ENCODE data around the gene SYN1. TPM values are rescaled to one million over a fixed set of nuclear protein-coding genes. Genes with fewer than 3 reads are reported as not detected.

Gene SYN1
- polyA plus RNA-seq, 1 of the 3 experiments (the other 2 are of a cell fraction), result 0.08 TPM

GRCh38 chrX:47556045-47556623 lies 63.5 kb downstream of the SYN1 start (continued):
- no peak for TF ChIP-seq RCOR1 (IDR thresholded peaks at IDR 0.05; ENCODE audit: low read length)
- TF ChIP-seq, protein P1, sequence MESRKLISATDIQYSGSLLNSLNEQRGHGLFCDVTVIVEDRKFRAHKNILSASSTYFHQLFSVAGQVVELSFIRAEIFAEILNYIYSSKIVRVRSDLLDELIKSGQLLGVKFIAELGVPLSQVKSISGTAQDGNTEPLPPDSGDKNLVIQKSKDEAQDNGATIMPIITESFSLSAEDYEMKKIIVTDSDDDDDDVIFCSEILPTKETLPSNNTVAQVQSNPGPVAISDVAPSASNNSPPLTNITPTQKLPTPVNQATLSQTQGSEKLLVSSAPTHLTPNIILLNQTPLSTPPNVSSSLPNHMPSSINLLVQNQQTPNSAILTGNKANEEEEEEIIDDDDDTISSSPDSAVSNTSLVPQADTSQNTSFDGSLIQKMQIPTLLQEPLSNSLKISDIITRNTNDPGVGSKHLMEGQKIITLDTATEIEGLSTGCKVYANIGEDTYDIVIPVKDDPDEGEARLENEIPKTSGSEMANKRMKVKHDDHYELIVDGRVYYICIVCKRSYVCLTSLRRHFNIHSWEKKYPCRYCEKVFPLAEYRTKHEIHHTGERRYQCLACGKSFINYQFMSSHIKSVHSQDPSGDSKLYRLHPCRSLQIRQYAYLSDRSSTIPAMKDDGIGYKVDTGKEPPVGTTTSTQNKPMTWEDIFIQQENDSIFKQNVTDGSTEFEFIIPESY (IDR thresholded peaks at IDR 0.05; ENCODE audit: borderline replicate concordance, low read depth), result no peak
- TF ChIP-seq GATA2 (CRISPR knock-in tag; IDR thresholded peaks at IDR 0.05), result no peak

- Histone ChIP-seq H3K36me3 (replicated peaks in 1 of 2; ENCODE audit: control insufficient read depth in 1 of 2, insufficient read depth in 2 of 2, low read length in 1 of 2) (no peaks in the 10 kb centered on the region), H4K20me1 (ENCODE audit: insufficient read depth) (no peaks in the 10 kb centered on the region), H2AFZ (ENCODE audit: low read depth) (no peak overlapping the region), H3K27ac (ENCODE audit: low read depth in 2 of 2, low read length in 1 of 2) (no peak overlapping the region), H3F3A (replicated peaks; ENCODE audit: insufficient read depth) (peaks cover 8% of the 10 kb centered on the region), H3K4me2 (no peak overlapping the region), H3K27me3 (ENCODE audit: insufficient read depth) (no peaks in the 10 kb centered on the region), H3K4me1 (ENCODE audit: control insufficient read depth in 1 of 2, insufficient read depth in 2 of 2, low read depth in 1 of 2, low read length in 1 of 2) (peaks cover 0 to 6% of the 10 kb centered on the region in 2 experiments; a peak in 1 of 4 replicates), H3K4me3 (ENCODE audit: low read depth in 2 of 2, low read length in 1 of 2) (no peak overlapping the region), H3K79me2 (ENCODE audit: insufficient read depth) (no peaks in the 10 kb centered on the region), H3K9ac (no peak overlapping the region), H3K9me3 (no peaks in the 10 kb centered on the region), H3K9me2 (no peaks in the 10 kb centered on the region)
- ChIA-PET POLR2A (interaction anchor here (0.6 to 0.8 kb wide), 2 partner anchors 71 to 1459 kb away, joined by 3 read pairs; partner anchors contain the start of gene GRIPAP1), CTCF (no interaction called here)
- no peak for DNase-seq
- WGBS (ENCODE audit: low lambda C conversion rate), result 58% methylated on average over 5 of the region's 5 CpGs
- no peak for TF ChIP-seq YY1 (IDR thresholded peaks at IDR 0.05; ENCODE audit: low read depth)
- TF ChIP-seq, protein P2, sequence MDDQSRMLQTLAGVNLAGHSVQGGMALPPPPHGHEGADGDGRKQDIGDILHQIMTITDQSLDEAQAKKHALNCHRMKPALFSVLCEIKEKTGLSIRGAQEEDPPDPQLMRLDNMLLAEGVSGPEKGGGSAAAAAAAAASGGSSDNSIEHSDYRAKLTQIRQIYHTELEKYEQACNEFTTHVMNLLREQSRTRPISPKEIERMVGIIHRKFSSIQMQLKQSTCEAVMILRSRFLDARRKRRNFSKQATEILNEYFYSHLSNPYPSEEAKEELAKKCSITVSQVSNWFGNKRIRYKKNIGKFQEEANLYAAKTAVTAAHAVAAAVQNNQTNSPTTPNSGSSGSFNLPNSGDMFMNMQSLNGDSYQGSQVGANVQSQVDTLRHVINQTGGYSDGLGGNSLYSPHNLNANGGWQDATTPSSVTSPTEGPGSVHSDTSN (IDR thresholded peaks at IDR 0.05), result no peak
- TF ChIP-seq RFX5 (IDR thresholded peaks at IDR 0.05; ENCODE audit: low read length), result no peak
- no peak for TF ChIP-seq USF1 (IDR thresholded peaks at IDR 0.05; ENCODE audit: borderline replicate concordance, low read depth)
- no peak for TF ChIP-seq EP300 (IDR thresholded peaks at IDR 0.05; ENCODE audit: borderline replicate concordance in 1 of 2, low read depth in 1 of 2, low read length in 1 of 2)
- no peak for TF ChIP-seq MEF2A (IDR thresholded peaks at IDR 0.05; ENCODE audit: borderline replicate concordance, low read depth)
- no peak for TF ChIP-seq MXI1 (IDR thresholded peaks at IDR 0.05; ENCODE audit: low read depth, low read length)
- no peak for TF ChIP-seq TEAD4 (IDR thresholded peaks at IDR 0.05; ENCODE audit: borderline replicate concordance, insufficient read depth)
- TF ChIP-seq CHD2 (IDR thresholded peaks at IDR 0.05; ENCODE audit: low read length, partially characterized antibody), result no peak
- no peak for TF ChIP-seq FOXM1 (IDR thresholded peaks at IDR 0.05; ENCODE audit: low read depth)
Measured at GRCh38 chrX:47543496-47543895, 76.2 kb downstream of the SYN1 start.
